ENCODE measurements around the gene CKAP2L.

The CKAP2L gene

DNA sequence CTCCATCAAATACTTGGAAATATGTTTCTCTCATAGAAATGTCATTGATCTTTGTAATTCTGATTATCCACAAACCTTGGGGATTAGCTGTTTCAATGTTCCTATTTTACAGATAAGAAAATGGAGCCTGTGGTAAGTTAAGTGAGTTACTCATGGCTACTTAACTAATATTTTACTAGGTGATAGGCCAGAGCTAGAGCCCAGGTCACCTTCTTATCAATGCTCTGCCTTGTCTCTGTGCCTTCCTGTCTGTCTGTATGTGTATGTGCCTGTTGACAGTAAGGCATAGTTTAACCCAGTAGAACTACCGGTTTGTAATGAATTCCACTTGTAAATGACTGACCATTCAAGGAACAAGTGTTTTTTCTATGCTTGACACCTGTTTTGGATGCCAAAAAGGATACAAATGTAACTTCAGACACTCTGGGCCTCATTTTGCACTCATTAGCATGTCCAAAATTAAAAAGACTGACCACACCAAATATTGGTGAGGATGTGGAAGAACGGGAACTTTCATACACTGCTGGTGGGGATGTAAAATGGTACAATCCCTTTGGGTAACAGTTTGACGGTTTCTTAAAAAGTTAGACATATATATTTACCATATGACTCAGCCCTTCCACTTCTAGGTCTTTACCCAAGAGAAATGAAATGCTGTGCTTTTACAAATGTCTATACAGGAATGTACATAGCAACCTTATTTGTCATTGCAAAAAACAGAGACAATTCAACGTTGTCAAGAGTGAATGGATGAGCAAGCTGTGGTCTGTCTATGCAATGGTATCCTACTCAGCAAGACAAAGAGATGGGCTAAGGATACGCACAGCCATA is 39.5 kb upstream of the CKAP2L start:
- Histone ChIP-seq H3K4me3 (ENCODE audit: severe bottlenecking) (no peak overlapping the region), H3K36me3 (ENCODE audit: low read depth) (no peaks in the 10 kb centered on the region), H3K27me3 (ENCODE audit: insufficient read depth, poor library complexity, severe bottlenecking) (no peaks in the 10 kb centered on the region), H3K4me1 (ENCODE audit: insufficient read depth, poor library complexity, severe bottlenecking) (peaks cover 33% of the 10 kb centered on the region), H3K9me3 (ENCODE audit: severe bottlenecking) (peaks cover 4% of the 10 kb centered on the region), H3K27ac (ENCODE audit: poor library complexity, severe bottlenecking) (peak overlapping the region; percentile 95)
- TF ChIP-seq, protein P1, sequence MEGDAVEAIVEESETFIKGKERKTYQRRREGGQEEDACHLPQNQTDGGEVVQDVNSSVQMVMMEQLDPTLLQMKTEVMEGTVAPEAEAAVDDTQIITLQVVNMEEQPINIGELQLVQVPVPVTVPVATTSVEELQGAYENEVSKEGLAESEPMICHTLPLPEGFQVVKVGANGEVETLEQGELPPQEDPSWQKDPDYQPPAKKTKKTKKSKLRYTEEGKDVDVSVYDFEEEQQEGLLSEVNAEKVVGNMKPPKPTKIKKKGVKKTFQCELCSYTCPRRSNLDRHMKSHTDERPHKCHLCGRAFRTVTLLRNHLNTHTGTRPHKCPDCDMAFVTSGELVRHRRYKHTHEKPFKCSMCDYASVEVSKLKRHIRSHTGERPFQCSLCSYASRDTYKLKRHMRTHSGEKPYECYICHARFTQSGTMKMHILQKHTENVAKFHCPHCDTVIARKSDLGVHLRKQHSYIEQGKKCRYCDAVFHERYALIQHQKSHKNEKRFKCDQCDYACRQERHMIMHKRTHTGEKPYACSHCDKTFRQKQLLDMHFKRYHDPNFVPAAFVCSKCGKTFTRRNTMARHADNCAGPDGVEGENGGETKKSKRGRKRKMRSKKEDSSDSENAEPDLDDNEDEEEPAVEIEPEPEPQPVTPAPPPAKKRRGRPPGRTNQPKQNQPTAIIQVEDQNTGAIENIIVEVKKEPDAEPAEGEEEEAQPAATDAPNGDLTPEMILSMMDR (IDR thresholded peaks at IDR 0.05; ENCODE audit: poor library complexity, severe bottlenecking) = no peak
- ATAC-seq (ENCODE audit: low read depth) (peak; percentile 97), DNase-seq (ENCODE audit: low spot score) (no peak)

DNA sequence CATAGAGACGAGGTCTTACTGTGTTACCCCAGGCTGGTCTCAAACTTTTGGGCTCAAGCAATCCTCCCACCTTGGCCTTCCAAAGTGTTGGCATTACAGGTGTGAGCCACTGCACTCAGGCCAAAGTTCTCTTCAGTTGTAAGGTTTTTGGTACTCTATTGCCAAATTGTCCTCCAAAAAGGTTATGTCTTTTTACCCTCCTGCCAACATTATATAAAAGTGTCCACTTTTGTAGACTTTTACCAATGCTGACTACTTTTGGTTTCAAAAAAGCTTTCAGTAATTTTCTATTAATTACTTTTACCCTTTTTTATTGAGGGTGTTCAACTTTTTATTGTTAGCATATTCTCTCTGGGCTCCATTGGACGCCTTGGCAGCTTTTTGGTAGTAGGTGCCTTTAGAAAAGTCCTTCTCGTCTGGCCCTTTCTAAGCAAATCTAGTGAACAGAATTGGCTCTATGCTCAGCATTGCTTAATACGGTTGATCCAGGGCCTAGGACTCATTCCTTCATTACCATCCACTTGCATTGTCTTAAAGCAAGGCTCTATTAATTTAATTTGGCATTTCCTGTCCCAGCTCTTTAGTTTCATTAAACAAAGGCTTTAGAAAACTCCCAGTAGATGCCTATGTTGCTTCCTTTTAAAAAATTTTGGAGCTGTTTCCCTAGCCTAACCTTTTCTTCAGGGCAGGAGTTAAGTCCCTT is 36.6 kb upstream of the CKAP2L start:
- H3K27me3 ChIP-seq (ENCODE audit: insufficient read depth, poor library complexity, severe bottlenecking) = no peaks in the 10 kb centered on the region
- no peak for ATAC-seq (ENCODE audit: low read depth)
- no peak overlapping the region for H3K4me3 ChIP-seq (ENCODE audit: severe bottlenecking)
- TF ChIP-seq, protein P1 (IDR thresholded peaks at IDR 0.05; ENCODE audit: poor library complexity, severe bottlenecking) = no peak
- no peaks in the 10 kb centered on the region for H3K9me3 ChIP-seq (ENCODE audit: severe bottlenecking)
- H3K36me3 ChIP-seq (ENCODE audit: low read depth) = no peaks in the 10 kb centered on the region
- H3K27ac ChIP-seq (ENCODE audit: poor library complexity, severe bottlenecking) = peak overlapping the region; percentile 18
- peaks cover 31% of the 10 kb centered on the region for H3K4me1 ChIP-seq (ENCODE audit: insufficient read depth, poor library complexity, severe bottlenecking)
- no peak for DNase-seq (ENCODE audit: low spot score)

DNA sequence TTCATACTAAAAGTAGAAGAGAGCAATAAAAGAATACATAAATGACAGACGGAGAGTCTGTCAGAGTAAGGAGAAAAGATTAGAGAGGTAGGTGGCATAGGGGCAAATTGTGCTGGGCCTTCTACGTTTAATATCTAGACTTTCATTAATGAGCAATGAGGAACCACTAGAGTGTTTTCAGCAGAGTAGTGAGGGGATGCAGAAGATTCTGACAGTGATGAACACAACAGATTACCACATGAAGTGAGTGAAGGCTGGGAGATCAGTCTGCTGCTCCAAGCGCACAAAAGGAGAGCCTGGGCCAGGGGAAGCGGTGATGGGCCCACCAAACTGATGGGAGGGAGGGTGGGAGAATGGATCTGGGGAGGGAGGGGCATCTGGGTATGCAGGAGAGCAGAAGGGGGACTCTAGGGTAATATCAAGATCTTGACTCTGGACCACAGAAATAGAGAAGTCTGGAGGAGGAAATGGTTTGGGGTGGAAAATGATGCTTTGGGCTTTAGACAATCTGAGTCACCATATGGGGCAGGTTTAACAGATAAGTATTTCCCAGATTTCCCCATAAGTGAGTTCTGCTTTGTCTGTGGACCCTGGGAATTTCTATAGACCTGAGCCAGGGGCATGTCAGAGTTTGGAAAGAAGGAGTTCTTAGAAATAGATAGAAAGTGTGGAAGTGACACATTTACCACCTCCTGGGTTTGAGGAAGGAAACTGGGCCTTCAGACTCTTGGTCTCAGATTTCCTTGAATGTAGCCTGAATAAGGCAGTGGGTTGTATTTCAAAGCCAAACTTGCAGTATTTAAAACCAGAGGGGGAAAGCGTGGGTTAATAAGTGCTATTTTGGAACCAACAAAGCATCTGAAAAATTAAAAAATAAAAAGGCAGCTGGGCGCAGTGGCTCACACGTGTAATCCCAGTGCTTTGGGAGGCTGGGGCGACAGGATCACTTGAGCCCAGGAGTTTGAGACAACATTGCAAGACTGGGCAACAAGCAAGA is 34.9 kb upstream of the CKAP2L start:
- H3K27me3 ChIP-seq (ENCODE audit: insufficient read depth, poor library complexity, severe bottlenecking) = no peaks in the 10 kb centered on the region
- TF ChIP-seq, protein P1 (IDR thresholded peaks at IDR 0.05; ENCODE audit: poor library complexity, severe bottlenecking) = no peak
- DNase-seq (ENCODE audit: low spot score) (no peak), ATAC-seq (ENCODE audit: low read depth) (no peak)
- peaks cover 31% of the 10 kb centered on the region for H3K4me1 ChIP-seq (ENCODE audit: insufficient read depth, poor library complexity, severe bottlenecking)
- H3K27ac ChIP-seq (ENCODE audit: poor library complexity, severe bottlenecking) = peak overlapping the region; percentile 27
- no peaks in the 10 kb centered on the region for H3K36me3 ChIP-seq (ENCODE audit: low read depth)
- no peaks in the 10 kb centered on the region for H3K9me3 ChIP-seq (ENCODE audit: severe bottlenecking)
- no peak overlapping the region for H3K4me3 ChIP-seq (ENCODE audit: severe bottlenecking)

DNA sequence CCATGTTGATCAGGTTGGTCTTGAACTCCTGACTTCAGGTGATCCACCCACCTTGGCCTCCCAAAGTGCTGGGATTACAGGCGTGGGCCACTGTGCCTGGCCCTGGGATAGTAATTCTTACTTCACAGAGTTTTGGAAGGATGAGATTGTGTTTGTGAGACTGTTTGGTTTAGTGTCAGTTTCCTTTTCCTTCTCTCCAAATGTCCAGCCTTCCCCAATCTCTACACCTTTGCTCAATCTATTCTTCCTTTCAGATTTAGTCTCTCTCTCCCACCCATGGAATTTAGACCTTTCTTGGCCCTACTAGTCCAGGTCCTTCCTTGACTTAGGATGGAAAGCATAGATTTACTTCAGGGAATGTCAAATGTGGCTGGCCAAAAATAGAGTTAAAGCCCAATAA is 32.1 kb upstream of the CKAP2L start:
- no peak for DNase-seq (ENCODE audit: low spot score)
- ATAC-seq (ENCODE audit: low read depth) = no peak
- no peaks in the 10 kb centered on the region for H3K36me3 ChIP-seq (ENCODE audit: low read depth)
- H3K27me3 ChIP-seq (ENCODE audit: insufficient read depth, poor library complexity, severe bottlenecking) = no peaks in the 10 kb centered on the region
- peaks cover 35% of the 10 kb centered on the region for H3K4me1 ChIP-seq (ENCODE audit: insufficient read depth, poor library complexity, severe bottlenecking)
- H3K9me3 ChIP-seq (ENCODE audit: severe bottlenecking) = no peaks in the 10 kb centered on the region
- TF ChIP-seq, protein P1 (IDR thresholded peaks at IDR 0.05; ENCODE audit: poor library complexity, severe bottlenecking) = no peak
- no peak overlapping the region for H3K4me3 ChIP-seq (ENCODE audit: severe bottlenecking)
- peak overlapping the region; percentile 99 for H3K27ac ChIP-seq (ENCODE audit: poor library complexity, severe bottlenecking)
